ENCODE results near the gene IZUMO1R.
"Not testable (repeated sequence)": the region's sequence is repeated elsewhere in the genome, so short reads cannot be mapped to it uniquely, and the experiment has no call there.

Gene IZUMO1R

DNA sequence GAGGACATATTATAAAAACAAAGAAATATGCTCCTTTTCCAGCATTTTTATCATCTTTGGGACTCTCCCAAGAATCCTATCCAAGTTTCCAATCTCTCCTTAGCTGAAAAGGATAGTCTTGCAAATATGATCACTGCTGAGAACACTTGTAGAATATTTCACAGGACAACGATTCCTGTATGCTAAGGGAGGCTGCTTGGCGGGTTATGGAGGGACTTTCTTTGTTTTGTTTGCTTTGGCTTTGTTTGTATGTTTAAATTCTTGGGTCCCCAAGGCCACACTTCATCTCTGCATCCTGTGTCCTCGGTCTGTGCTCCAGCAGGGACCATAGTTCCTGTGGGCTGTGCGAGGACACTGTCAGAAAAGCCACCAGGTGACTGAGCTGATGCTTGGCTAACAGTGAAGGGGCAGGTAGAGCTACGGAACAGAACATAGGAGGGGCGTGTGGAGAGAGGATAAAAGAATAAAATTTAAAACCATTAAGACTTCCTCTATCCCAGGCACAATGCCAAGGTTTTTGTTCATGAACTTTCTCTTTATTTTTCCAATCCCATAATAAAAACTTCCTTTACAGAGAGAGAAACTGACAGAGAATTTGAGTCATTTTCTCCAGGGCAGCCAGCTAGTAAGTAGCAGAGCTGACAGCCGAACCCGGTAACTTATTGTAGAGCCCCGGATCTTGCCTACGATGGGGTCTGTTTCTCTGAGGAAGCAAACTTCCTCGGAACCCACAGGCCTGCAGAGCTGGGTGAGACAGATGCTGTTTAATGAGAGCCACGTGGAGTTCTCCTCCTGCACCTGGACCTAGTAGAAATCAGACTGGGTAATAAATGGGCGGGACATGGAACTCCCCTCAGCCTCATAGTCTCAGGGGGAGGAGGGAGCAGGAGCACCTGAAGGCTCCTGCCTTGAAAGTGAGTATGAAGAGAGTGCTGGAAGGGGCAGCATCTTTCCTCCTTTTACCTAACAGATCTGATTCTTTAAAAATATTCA is at the start of gene IZUMO1R:
TSS of gene IZUMO1R (plus strand) at position 615 of the 993 bp plus-strand sequence. CDS start 1,057 bp downstream, outside the sequence.
- no peak within 1 kb of the TSS for H3K4me3 ChIP-seq (ENCODE audit: control insufficient read depth, low read depth, low read length)
- TF ChIP-seq, protein P1, sequence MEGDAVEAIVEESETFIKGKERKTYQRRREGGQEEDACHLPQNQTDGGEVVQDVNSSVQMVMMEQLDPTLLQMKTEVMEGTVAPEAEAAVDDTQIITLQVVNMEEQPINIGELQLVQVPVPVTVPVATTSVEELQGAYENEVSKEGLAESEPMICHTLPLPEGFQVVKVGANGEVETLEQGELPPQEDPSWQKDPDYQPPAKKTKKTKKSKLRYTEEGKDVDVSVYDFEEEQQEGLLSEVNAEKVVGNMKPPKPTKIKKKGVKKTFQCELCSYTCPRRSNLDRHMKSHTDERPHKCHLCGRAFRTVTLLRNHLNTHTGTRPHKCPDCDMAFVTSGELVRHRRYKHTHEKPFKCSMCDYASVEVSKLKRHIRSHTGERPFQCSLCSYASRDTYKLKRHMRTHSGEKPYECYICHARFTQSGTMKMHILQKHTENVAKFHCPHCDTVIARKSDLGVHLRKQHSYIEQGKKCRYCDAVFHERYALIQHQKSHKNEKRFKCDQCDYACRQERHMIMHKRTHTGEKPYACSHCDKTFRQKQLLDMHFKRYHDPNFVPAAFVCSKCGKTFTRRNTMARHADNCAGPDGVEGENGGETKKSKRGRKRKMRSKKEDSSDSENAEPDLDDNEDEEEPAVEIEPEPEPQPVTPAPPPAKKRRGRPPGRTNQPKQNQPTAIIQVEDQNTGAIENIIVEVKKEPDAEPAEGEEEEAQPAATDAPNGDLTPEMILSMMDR (IDR thresholded peaks at IDR 0.05; ENCODE audit: control insufficient read depth, insufficient read depth, low read depth, low read length, missing control alignments), result no peak
- DNase-seq (ENCODE audit: low read depth), result no peak

DNA sequence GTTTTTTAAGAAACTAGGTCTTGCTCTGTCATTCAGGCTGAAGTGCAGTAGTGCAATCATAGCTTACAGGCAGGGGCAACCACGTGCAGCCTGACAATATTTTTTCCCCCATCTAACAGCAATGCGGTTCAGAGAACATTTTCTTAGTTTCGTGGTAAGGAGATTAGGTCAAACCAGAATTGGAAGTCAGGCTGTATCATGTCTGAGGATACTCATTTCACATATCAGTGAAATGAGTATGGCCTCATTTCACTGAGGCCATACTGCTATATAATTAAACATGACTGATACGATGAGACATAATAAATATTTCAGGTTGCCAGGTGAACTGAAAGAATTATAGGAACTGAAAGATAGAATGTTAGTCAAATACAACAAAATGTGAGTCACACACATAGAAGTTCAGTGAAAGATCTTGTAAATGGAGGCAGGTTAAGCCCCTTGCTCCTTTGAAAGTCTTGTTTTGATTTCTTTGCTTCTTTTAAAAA is 32.5 kb upstream of the IZUMO1R start:
- DNase-seq (ENCODE audit: low read depth), result no peak
- H3K4me3 ChIP-seq (ENCODE audit: control insufficient read depth, low read depth, low read length), result no peak overlapping the region
- TF ChIP-seq, protein P1 (IDR thresholded peaks at IDR 0.05; ENCODE audit: control insufficient read depth, insufficient read depth, low read depth, low read length, missing control alignments), result no peak

- DNase-seq (ENCODE audit: low read depth), result no peak
- no peak overlapping the region for H3K4me3 ChIP-seq (ENCODE audit: control insufficient read depth, low read depth, low read length)
- TF ChIP-seq, protein P1 (IDR thresholded peaks at IDR 0.05; ENCODE audit: control insufficient read depth, insufficient read depth, low read depth, low read length, missing control alignments), result no peak
Measured at GRCh38 chr11:94272738-94273313, 31.6 kb upstream of the IZUMO1R start.

GRCh38 chr11:94275961-94276360 is 28.4 kb upstream of the IZUMO1R start:
- TF ChIP-seq, protein P1 (IDR thresholded peaks at IDR 0.05; ENCODE audit: control insufficient read depth, insufficient read depth, low read depth, low read length, missing control alignments), result no peak
- no peak overlapping the region for H3K4me3 ChIP-seq (ENCODE audit: control insufficient read depth, low read depth, low read length)
- DNase-seq (ENCODE audit: low read depth), result no peak

GRCh38 chr11:94276943-94277342 is 27.4 kb upstream of the IZUMO1R start:
- TF ChIP-seq, protein P1 (IDR thresholded peaks at IDR 0.05; ENCODE audit: control insufficient read depth, insufficient read depth, low read depth, low read length, missing control alignments), result no peak
- no peak overlapping the region for H3K4me3 ChIP-seq (ENCODE audit: control insufficient read depth, low read depth, low read length)
- DNase-seq (ENCODE audit: low read depth), result no peak

- DNase-seq (ENCODE audit: low read depth); H3K4me3 ChIP-seq (ENCODE audit: control insufficient read depth, low read depth, low read length): not testable (repeated sequence)
Measured at GRCh38 chr11:94278207-94278606, 26.2 kb upstream of the IZUMO1R start.

DNA sequence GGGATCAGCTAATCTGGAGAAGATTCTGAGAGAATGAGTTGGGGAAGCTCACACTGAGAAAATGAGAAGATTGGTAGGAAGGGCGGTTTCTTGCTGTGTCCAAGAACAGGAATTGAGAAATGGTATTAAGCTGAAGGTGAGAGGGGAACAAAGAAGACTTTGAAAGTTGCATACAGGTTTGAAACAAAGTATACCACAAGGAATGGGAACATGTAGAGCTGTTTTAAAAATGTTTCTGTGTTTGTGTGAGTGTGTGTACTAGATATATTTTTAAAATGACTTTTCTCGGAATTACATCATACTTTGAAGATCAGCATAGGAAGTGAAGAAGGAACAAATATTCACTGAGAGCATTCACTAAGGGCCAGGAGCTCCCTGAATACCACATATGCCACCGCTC is 24.4 kb upstream of the IZUMO1R start:
- DNase-seq (ENCODE audit: low read depth), result no peak
- TF ChIP-seq, protein P1 (IDR thresholded peaks at IDR 0.05; ENCODE audit: control insufficient read depth, insufficient read depth, low read depth, low read length, missing control alignments), result no peak
- H3K4me3 ChIP-seq (ENCODE audit: control insufficient read depth, low read depth, low read length), result no peak overlapping the region
